HG03045 (cell line): ENCODE results near the gene LIMK2.
"Not testable (repeated sequence)": the region's sequence is repeated elsewhere in the genome, so short reads cannot be mapped to it uniquely, and the experiment has no call there.

ENCODE experiments used
- ATAC-seq: cut with Tn5 transposase; IDR thresholded peaks from one replicate; pipeline ENCODE4 v1.9.1; 2021; ENCODE audit warnings: mild to moderate bottlenecking, moderate library complexity; ENCODE audit not compliant: unreplicated experiment

Gene LIMK2

GRCh38 chr22:31210556-31211421 lies 1.3 kb upstream of the LIMK2 start:
- ATAC-seq = no peak

GRCh38 chr22:31211482-31211861 lies 626 bp upstream of the LIMK2 start:
- no peak for ATAC-seq

- ATAC-seq = no peak
Measured at GRCh38 chr22:31212783-31213629, 908 bp downstream of the LIMK2 start.

- no peak for ATAC-seq
Measured at GRCh38 chr22:31215018-31215535, 3.0 kb downstream of the LIMK2 start.

GRCh38 chr22:31218565-31219262 lies 6.6 kb downstream of the LIMK2 start:
- ATAC-seq = no peak

DNA sequence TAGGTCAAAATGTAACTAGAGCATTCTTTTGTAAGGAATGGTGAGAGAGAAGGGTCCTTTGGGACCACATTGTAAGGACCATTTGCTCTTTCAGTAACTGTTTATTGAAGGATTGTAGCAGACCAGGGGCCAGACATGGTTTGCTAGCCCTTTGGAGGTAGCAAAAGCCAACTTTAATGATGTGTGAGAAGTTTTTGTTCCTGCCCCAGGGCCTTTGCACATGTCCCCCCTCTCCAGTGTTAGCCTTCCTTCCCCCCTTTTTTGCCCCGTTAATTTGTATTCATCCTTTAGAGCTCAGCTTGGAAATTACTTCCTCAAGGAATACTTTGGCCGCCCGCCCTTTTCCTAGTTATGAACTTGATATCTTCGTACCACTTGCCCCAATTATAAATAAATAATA lies 9.0 kb downstream of the LIMK2 start:
- ATAC-seq = no peak

GRCh38 chr22:31222736-31223135 lies 10.6 kb downstream of the LIMK2 start:
- ATAC-seq = no peak

GRCh38 chr22:31223786-31224191 lies 11.7 kb downstream of the LIMK2 start:
- no peak for ATAC-seq

DNA sequence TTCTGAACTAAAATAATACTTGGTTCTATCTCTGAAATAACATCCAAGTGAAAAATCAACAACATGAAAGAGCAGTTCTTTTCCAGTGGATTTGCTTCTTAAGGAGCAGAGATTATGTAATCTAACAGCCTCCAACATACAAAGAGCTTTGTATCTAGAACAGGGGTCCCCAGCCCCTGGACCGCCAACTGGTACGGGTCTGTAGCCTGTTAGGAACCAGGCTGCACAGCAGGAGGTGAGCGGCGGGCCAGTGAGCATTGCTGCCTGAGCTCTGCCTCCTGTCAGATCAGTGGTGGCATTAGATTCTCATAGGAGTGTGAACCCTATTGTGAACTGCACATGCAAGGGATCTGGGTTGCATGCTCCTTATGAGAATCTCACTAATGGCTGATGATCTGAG lies 12.6 kb downstream of the LIMK2 start:
- ATAC-seq = not testable (repeated sequence)

GRCh38 chr22:31227186-31227585 lies 15.1 kb downstream of the LIMK2 start:
- ATAC-seq = no peak

- ATAC-seq = no peak
Measured at GRCh38 chr22:31229402-31230079, 17.4 kb downstream of the LIMK2 start.

DNA sequence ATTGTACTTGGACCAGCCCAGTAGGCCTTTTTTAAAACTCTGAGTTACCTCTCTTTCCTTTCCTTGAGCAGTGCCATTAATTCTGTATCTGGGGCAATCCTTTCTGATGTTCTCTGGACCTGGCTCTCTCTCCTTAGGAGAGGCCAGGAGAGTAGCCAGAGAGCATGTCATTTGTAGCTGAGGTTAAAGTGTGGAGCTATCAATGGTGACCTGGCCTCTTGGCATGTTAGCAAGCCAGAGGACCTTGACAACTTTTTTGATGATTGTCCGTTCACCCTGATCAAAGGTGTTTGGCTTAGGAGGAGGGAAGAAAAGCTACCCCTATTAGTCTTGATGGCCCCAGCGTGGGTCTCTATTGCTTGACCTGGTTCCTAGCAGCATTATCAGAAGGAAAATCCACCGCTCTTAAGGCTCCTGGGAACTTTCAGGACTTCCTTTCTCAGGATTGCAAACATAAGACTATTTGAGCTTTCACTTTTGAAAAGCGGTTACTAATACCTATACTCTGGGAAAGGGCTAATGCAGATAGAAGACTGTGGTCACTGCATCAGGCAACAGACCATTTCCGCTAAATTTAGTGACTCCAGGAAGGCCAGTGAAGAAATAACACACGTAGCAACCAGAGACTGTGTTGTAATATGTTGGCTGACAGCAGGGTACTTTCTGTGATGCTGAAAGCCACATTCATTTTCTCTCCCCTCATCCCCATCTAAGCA lies 18.2 kb downstream of the LIMK2 start:
- ATAC-seq = no peak

GRCh38 chr22:31230871-31231621 lies 18.9 kb downstream of the LIMK2 start:
- ATAC-seq = no peak

GRCh38 chr22:31233001-31233400 lies 20.9 kb downstream of the LIMK2 start:
- no peak for ATAC-seq

DNA sequence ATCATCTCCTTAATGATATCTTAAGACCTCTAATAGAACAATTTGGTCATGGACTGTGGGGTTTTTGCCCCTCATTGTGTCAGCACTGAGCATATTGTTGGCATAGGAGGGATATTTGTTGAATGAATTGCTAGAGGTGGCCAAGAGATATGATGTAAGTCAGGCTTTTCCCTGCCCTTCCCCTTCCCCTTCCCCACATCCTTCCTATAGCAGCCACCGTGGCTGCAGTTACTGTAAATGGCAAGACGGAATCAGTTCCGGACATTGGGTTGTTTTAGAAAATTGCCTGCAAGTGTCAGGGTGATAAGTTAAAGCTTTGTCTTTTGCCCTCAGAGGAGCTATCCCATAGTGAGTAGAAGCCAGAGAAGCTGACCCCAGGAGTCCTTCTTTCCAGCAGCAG lies 23.0 kb downstream of the LIMK2 start:
- ATAC-seq = no peak

DNA sequence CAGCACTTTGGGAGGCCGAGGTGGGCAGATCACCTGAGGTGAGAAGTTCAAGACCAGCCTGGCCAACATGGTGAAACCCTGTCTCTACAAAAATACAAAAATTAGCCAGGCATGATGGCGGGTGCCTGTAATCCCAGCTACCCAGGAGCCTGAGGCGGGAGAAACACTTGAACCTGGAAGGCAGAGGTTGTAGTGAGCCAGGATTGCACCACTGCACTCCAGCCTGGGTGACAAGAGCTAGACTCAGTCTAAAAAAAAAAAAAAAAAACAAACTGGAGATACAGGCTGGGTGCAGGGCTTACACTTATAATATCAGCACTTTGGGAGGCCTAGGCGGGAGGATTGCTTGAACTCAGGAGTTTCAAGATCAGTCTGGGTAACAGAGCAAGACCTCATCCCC lies 23.9 kb downstream of the LIMK2 start:
- ATAC-seq = not testable (repeated sequence)

DNA sequence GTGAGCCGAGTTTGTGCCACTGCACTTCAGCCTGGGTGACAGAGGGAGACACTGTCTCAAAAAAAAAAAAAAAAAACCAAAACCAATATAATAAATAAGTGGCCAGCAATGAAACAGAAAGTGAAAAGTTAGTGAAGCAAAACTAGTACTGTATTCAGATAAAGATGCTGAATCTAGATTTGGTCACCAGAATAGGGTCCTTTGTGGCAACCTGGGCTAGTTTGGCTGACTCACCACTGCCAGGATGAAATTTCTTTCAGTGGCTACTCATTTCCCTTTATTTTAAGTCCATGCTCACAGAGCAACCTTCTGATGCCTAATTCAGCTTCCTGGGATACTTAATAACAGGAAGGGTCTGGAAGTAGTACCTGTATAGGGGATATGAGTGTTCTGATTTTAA lies 26.0 kb downstream of the LIMK2 start:
- ATAC-seq = no peak

DNA sequence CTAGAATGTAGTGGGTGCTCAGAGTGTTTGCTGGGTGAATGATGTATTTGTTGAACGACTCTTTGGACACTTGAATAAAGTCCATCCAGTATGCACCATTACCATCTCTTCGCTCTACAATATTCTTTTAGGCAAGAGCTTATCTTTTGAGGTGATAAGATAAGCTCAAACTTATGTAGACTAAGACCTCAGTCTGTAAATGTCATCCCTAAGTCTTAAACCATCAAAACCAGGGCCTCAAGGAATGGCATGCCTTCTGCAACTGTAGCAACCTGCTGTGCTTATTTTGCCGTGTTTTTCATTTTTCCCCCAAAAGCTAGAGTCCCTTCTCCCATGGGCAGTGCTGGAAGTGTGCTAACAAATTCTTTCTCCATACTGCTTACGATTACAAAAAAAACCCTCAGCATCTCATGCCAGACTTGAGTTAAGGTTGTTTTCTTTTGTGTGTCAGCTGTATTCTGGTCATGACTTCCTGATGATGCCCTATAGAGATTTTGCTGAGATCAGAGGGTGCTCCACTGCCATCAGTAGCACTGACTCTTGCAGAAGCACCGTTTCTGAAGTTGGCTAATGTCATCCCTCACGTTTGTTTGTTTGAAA lies 27.8 kb downstream of the LIMK2 start:
- no peak for ATAC-seq

DNA sequence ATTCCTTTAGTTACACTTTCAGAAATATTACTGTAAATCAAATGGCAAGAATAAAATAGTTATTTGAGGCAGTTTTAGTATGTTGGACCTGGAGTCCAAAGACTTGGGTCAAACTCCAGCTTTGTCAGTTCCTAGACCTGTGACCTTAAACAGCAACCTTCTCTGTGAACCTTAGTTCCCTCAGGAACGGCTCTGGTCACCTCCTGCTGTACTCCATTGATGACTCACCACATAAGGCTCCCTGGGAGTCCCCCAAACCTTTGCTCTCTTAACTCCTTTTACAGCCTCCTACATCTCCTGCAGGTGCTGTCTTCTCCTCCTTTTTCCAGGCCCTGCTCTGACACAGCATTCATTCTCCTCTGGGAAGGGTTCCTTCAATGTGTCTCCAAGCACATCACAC lies 29.1 kb downstream of the LIMK2 start:
- no peak for ATAC-seq
